Left cardiac atrium (tissue), 4 donors: ENCODE results near the gene ZBTB12. TPM values are rescaled to one million over a fixed set of nuclear protein-coding genes. Genes with fewer than 3 reads are reported as not detected.

ENCODE experiments used
- ATAC-seq, 2 donors: fragments of 200-7000 bp; cut with Tn5 transposase; one replicate each; pipeline ENCODE4 v1.9.1; 2020; ENCODE audit warnings: mild to moderate bottlenecking in 2 of 2, moderate library complexity in 2 of 2
- DNase-seq: peaks from one replicate; pipeline ENCODE4 v3.0.0-alpha.2; 2020
- intact Hi-C, 2 donors: fragments of 100-400 bp; cut with DNase I; formaldehyde crosslinking; loops; one replicate each; pipeline versions ENCODE4 v1.14.1 to v1.15.1; 2022 to 2023
- total RNA-seq, 2 donors: library from RNA; stranded (reverse); fragmentation: NEBNext Ultra II Directional; extraction: Animal tissue kit (Norgen Biotek cat#: 25700); gene quantifications; one replicate each; pipeline ENCODE4 v1.2.1, GENCODE V29; 2021
- donor health status: DM: no; HTN: yes; CAD: no.
- donor health status: DM: no; HTN: yes; CAD: no; lungs with severe emphysema.
- donor health status: DM: yes; HTN: yes; CAD: no.
- donor health status: Dilated cardiomyopathy.

Gene ZBTB12
- total RNA-seq, 2 donors from 2014 or later, result 2.5 to 4.6 TPM

DNA sequence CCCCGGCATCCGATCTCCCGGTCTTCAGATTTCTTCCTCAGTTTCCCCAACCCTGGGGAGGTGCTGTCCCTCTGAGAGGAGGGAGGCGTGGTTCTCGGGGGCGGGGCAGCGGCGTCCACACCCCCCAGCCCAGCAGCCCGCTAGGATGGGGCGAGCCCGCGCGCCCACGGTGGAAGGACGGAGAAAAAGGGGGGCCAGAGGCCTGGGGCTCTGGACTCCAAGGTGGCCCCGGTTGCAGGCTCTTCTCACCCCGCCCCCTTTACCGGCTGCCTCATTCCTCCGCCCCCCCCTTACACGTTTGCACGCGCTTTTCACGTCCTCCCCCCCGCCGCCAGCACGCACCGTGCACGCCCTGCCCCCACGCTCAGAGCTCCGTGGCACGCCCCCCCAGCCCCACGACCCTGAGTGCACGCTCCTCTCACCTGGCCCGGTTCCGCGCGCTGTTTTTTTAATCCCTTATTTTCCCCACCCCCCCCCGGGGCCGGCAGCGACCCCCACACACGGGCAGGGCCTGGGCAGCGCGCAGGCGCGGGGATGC, 402 bp downstream of the ZBTB12 start:
- DNase-seq (peak; percentile 76), ATAC-seq (peak; percentile 30 to 32)
- intact Hi-C loops, result no loop called here

GRCh38 chr6:31900917-31901414, 920 bp downstream of the ZBTB12 start:
- intact Hi-C loops, result no loop called here
- DNase-seq (no peak), ATAC-seq (no peak)

DNA sequence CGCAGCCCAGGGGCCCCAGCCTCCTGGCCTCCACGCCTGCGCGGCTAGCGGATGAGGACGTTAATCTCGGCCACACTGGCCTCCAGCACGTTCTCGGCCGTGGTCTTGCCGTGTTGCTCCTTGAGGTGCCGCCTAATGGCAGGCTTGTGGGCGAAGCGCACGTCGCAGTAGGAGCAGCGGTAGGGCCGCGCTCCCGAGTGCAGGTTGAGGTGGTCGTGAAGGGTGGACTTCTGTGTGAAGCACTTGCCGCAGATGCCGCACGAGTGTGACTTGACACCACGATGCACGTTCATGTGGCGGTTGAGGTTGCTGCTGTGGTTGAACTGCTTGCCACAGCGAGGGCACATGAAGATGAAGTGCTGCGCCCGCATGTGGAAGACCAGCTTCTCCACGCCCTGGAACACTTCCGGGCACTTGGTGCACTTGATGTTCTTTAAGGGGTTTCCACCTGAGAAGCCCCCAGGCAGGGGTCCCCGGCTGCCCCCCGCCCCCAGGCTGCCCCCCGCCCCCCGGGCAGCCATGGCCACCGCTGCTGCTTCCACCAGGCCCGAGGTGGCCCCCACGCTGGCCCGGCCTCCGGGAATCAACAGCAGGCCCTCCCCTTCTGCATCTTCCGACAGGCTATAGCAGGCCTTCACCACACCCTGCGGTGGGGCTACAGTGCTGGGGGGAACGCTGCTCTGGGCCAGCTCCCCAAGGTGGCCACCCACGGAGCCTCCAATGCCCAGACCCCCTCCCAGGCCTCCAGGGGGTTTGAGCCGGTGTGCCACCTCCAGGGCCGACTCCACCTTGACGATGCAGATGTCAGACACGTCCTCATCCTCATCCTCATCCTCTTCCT, 1.8 kb downstream of the ZBTB12 start:
- ATAC-seq, result no peak
- DNase-seq, result no peak
- intact Hi-C loops, result no loop called here

DNA sequence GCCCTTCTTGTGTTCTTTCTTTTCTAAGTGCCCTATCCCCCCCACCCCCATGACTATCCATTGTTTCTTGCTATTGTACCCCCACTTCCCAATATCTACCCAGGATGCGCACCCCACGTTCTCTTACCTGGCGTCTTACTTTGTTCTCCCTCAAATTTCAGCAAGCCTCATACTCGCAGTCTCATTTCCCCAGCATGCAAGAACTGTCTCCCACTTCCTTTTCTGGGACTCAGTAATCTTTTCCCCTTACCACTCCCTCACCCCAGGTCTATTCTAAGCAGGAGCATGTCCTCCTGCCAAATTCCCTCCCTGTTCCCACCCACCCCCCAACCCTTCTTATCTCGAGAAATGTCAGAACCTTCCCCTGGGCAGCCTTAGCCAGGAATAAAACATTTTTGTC, 2.7 kb downstream of the ZBTB12 start:
- DNase-seq, result no peak
- intact Hi-C loops, result no loop called here
- no peak for ATAC-seq

- intact Hi-C loops, result no loop called here
- ATAC-seq (peak in 1 of 2 donors; percentile 25), DNase-seq (no peak)
Observed at GRCh38 chr6:31898383-31899011, 3.4 kb downstream of the ZBTB12 start.

DNA sequence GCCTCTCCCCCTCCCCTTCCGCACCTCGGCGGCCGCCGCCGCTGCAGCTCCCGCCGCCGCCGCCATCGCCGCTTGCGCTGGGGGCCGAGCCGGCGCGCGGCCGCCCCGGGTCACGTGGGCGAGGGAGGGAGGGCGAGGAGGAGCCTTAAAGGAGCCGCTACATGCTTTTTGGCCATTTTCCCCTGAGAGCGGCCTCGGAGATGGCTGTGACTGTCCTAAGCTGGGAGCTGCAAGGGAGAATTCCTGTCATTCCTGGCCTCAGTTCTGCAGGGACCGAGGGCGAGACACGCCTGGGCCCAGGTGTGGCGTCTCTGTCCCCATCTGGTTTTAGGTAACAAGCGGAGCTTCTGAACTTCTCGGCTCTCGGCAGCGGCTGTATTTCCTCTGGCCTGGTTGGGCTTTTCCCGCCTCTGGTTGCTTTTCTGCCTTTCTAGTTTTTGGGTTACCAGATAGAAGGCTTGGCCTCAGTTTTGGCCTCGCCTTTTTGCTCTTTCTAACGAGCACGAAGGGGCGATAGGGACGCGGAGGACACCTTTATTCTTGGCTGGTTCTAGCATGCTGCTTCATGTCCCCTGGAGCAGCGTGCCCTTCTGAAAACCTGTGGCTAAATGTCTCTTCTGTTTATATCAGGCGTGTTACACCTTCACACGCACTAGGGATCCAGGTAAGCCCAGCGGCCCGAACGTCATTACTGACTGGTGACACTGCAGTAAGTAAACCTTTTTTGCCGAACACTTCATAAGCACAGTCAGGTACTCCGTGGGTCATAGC, 4.1 kb downstream of the ZBTB12 start, which contains the start of gene EHMT2:
Gene EHMT2, minus strand, starts transcription at position 87 of the 771 bp plus-strand sequence. Its CDS starts 21 bp downstream, at position 66.
- ATAC-seq (peak; percentile 66 to 69), DNase-seq (peak; percentile 84)
- intact Hi-C loops, result no loop called here

DNA sequence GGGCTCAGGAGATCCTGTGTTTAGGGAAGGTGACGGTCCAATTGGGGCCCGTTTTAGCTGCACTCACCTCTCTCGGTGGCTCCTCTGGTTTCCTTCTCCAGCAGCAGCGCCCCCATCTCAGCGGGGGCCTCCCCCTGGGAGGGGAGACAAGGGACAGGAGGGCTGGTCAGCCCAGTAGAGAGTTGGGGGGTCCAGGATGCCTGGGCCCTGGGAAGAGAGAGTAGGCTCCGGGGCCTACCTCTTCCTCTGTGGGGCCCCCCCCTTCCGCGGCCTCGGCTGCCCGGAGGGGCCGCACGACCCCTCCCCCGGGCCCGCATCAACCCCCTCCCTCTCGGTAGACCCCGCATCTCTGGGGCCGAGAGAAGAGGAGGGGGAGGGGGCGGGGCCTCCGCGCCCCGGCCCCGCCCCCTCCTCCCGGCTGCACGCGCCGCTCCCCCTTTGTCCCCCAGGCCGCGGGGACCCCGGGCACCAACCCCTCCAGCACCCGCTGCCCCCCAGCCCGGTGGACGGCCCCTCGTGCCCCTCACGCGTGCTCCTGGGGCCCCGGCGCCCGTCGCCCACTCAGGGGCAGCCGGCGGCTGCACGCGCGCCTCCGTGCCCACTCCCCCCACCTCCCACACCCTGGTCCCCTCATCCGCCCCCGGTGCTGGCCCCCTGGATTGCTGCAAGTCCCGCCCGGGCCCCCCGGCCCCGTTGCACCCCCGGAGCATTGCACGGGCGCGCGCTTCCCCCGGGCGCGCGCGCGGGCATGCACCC, 4.9 kb downstream of the ZBTB12 start:
- no peak for DNase-seq
- intact Hi-C loops, result no loop called here

GRCh38 chr6:31896493-31896855, 5.4 kb downstream of the ZBTB12 start:
- ATAC-seq, result no peak
- intact Hi-C loops, result no loop called here

More for the DNA sequence above, 4.9 kb downstream of the ZBTB12 start:
- ATAC-seq, result peak in 1 of 2 donors; percentile 1

DNA sequence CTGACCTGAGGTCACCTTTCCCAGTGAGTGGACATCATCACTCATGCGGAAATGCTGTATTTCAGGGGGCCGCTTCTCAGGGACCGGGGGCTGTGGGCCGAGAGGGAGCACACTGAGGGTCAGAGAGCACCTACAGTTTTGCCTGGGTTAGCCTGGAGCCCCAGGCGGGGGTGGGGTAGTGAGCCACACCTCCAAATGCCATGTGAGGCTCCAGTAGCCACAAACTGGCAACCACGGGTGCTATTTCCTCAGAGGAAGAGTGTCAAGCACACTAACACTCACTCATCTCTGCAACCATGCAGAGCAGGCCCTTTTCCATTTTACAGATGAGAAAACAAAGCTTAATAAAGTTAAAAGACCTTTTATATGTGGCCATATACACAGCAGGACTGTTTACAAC, 9.1 kb downstream of the ZBTB12 start:
- ATAC-seq (no peak), DNase-seq (no peak)
- intact Hi-C loops, result no loop called here

More at GRCh38 chr6:31896493-31896855, 5.4 kb downstream of the ZBTB12 start:
- no peak for DNase-seq

DNA sequence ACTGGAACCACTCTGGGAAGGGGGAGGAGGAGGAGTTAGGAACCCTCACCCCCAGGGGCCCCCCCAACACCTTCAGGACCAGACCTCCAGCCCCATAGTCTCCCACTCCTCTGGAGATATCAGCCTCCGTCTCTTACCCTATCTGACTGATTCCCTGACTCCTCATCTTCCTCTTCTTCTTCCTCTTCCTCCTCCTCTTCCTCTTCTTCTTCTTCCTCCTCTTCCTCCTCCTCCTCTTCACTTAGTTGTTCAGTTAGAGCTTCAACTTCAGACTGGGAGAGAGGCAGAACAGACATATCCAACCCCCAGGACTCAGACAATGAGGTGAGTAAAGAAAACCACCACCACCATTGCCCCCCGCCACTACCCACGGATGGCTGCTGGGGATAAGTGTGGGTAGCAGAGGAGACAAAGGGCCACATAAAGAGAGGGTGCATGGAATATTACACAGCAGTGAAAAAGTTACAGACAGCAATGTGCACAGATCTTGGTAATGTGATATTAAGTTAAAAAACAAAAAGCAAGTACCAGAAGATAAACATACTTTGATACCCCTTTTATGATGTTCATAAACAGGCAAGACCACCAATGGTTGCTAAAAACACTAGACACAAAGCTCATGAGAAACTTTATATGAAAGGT, 12.4 kb downstream of the ZBTB12 start:
- no peak for DNase-seq
- no peak for ATAC-seq
- intact Hi-C loops, result no loop called here

DNA sequence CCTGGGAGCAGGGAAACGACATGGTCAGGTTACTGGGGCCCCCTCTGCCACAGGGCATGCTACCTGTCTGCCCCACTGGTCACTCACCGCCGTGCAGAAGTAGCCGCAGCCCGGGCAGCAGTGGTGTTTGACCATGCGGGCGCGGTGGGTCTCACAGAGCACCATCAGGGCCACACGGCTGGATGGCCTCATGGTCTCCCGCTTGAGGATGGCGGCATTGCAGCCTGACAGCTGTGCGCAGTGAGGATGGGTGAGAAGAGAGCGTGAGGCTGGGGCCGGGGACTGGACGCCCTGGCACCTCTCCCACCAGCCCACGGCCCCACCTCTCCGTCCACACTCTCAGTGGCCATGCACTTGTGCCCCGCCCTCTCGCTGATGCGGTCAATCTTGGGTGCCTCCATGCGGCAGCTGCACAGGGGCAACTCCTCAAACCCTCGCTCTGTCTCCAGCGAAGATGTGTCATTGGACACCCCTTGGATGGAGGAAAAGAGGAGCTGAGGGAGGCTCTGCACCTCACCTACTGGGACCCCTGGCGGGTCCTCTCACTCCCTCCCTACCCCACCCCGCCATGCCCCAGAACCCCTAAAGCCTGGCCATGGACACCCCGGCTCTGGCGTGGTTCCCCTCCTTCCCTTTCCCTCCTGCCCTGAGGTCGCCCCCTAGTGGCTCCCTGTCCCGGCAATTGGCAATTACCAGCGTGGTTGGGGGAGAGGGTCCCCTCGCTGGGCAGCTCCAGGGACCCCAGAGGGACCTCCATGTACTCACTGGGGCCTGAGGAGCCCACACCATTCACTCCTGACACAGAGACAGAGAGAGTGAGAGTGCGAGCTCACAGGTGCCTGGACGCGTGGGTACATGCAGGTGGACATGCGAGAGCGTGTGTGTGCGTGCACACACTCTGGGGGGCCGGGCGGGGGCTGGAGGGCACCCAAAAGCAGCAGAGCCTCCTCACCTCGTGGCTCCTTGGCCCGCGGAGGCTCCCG, 13.3 kb downstream of the ZBTB12 start:
- peak; percentile 36 for ATAC-seq
- intact Hi-C loops, result no loop called here
- peak; percentile 41 for DNase-seq

GRCh38 chr6:31887173-31888007, 14.5 kb downstream of the ZBTB12 start:
- DNase-seq, result no peak
- intact Hi-C loops, result no loop called here
- no peak for ATAC-seq

- DNase-seq (no peak), ATAC-seq (no peak)
- intact Hi-C loops, result no loop called here
Observed at GRCh38 chr6:31886541-31886991, 15.3 kb downstream of the ZBTB12 start.

DNA sequence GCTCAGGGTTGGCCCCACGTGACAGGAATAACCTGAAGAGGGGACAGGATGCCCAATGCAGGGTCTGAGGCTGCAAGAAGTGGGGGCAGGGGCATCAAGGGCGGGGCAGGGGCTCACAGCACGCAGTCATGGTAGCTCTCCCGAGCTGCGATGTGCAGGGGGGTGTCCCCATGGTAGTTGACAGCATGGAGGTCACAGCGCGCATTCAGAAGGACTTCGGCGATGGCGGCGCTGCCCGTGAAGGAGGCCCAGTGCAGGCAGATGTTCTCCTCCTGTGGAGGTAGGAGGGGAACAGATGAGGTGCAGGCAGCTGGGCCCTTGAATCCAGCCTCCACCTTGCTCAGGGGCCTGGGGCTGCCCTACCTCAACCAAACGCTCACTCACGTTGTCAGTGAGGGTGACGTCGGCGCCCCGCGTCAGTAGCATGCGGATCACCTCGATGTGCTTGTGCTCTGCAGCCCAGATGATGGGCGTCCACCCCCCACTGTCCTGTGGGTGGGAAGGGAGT, 17.3 kb downstream of the ZBTB12 start:
- intact Hi-C loops, result no loop called here
- no peak for ATAC-seq
- no peak for DNase-seq

DNA sequence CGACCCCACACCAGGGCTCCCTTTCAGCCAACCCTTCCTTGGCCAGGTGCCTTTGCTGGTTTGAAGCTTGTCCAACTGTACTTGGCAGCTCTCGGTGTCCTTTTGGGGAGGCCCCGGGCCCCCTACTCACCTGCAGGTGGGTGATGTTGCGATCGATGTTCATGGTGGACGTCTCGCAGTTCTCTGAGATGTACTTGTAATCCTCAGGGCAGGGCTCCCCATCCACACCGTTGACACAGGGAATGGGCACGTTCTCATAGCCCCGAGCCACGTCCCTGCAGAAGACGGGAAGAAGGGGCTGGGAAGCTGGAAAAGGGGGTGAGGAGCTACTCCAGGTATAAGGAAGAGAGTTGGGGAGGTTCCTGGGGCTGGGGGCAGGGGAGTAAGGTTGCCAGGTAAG, 18.2 kb downstream of the ZBTB12 start:
- no peak for ATAC-seq
- DNase-seq, result no peak
- intact Hi-C loops, result no loop called here

- ATAC-seq (peak in 1 of 2 donors; percentile 17), DNase-seq (no peak)
- intact Hi-C loops, result no loop called here
Observed at GRCh38 chr6:31882344-31882743, 19.5 kb downstream of the ZBTB12 start.
